ENCODE results near the gene JARID2.
A peak's percentile ranks its signal among the peaks of the same experiment; 100 is the strongest.

JARID2 gene

DNA sequence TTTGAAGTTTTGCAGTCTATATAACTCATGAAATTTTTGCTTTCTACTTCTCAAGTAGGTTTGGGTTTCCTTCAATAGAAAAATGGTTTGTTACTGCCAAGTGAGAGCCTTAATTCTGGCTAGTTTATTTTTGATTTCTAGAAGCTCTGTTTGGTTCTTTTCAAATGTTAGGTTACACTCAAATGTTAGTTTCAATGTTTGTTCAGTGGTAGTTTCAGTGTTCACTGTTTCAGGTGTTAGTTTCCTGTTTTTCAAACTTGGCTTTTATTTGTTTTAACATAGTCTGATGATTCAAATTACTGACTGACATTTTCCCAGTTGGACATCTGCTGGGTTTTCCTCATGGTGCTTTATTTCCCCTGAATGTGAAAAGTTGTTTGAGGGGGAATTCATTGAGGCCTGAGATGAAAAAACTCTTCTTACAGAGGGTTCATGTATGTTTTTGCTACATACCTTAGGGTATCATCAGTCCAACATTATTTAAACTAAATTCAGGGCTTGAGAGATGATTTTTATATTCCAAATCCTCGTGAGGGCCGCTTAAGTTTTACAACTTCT lies 189.0 kb downstream of the JARID2 start:
- peaks cover 23% of the 10 kb centered on the region for H3F3A ChIP-seq (ENCODE audit: insufficient read depth, low read length)
- DNase-seq, result peak; percentile 73
- peaks cover 81% of the 10 kb centered on the region for H3K79me2 ChIP-seq (ENCODE audit: low read length)
- H3K4me1 ChIP-seq (ENCODE audit: low read length), result peaks cover 60% of the 10 kb centered on the region
- no peaks in the 10 kb centered on the region for H3K9me2 ChIP-seq (replicated peaks; ENCODE audit: insufficient read depth, low read length)
- peak overlapping the region; percentile 3; the same call in 1 of the 2 replicates for H3K9ac ChIP-seq (ENCODE audit: low read length)
- no peaks in the 10 kb centered on the region for H4K20me1 ChIP-seq (ENCODE audit: insufficient read depth, low read length)
- no peaks in the 10 kb centered on the region for H3K9me3 ChIP-seq (replicated peaks; ENCODE audit: insufficient read depth, low read length)
- no peaks in the 10 kb centered on the region for H3K27me3 ChIP-seq (replicated peaks; ENCODE audit: insufficient read depth, low read length)
- no peaks in the 10 kb centered on the region for H3K36me3 ChIP-seq (replicated peaks; ENCODE audit: insufficient read depth, low read length)
- H3K4me2 ChIP-seq (ENCODE audit: low read depth, low read length), result peak overlapping the region; percentile 36
- TF ChIP-seq CTCF (IDR thresholded peaks at IDR 0.05; ENCODE audit: low read length) (no peak), EZH2phosphoT487 (IDR thresholded peaks at IDR 0.05; ENCODE audit: low read length) (no peak), EZH2 (optimal IDR thresholded peaks at IDR 0.05; ENCODE audit: low read depth, low read length) (no peak)
- H3K27ac ChIP-seq (ENCODE audit: low read length), result peak overlapping the region; percentile 87
- 0 out of 2 replicates have a peak overlapping the region, but pooled peaks have one; percentile 4 for H3K4me3 ChIP-seq (ENCODE audit: low read length)
- no peak overlapping the region for H2AFZ ChIP-seq (ENCODE audit: low read length)

GRCh38 chr6:15435468-15435867 lies 189.6 kb downstream of the JARID2 start:
- H4K20me1 ChIP-seq (ENCODE audit: insufficient read depth, low read length), result no peaks in the 10 kb centered on the region
- peak overlapping the region; percentile 87; the same call in 1 of the 2 replicates for H3K27ac ChIP-seq (ENCODE audit: low read length)
- TF ChIP-seq CTCF (IDR thresholded peaks at IDR 0.05; ENCODE audit: low read length), result no peak
- TF ChIP-seq EZH2phosphoT487 (IDR thresholded peaks at IDR 0.05; ENCODE audit: low read length), result no peak
- no peak for TF ChIP-seq EZH2 (optimal IDR thresholded peaks at IDR 0.05; ENCODE audit: low read depth, low read length)

DNA sequence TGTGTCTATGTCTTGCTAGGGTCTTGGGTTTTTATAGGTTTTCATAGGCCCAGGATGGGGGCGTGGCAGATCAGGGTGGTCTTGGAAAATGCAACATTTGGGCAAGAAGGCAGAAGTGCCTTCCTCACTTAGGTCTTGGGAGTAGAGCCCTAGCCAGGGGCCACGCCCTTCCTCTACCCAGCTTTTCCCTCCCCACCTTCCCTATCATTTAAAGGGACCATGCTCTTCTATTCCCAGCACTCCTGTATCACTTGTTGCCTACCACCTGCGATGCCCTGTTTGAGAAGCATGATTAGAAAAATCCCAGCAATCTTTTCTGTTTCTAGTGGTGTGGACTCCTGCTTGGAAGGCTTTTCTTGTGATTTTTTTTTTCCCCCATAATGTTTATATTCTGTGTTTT lies 190.6 kb downstream of the JARID2 start:
- TF ChIP-seq CTCF (IDR thresholded peaks at IDR 0.05; ENCODE audit: low read length) (no peak), EZH2phosphoT487 (IDR thresholded peaks at IDR 0.05; ENCODE audit: low read length) (no peak), EZH2 (optimal IDR thresholded peaks at IDR 0.05; ENCODE audit: low read depth, low read length) (no peak)
- Histone ChIP-seq H3F3A (ENCODE audit: insufficient read depth, low read length) (peaks cover 23% of the 10 kb centered on the region), H2AFZ (ENCODE audit: low read length) (no peak overlapping the region), H4K20me1 (ENCODE audit: insufficient read depth, low read length) (no peaks in the 10 kb centered on the region), H3K4me2 (ENCODE audit: low read depth, low read length) (no peak overlapping the region), H3K4me3 (ENCODE audit: low read length) (no peak overlapping the region), H3K27ac (ENCODE audit: low read length) (no peak overlapping the region), H3K4me1 (ENCODE audit: low read length) (peaks cover 73% of the 10 kb centered on the region), H3K79me2 (ENCODE audit: low read length) (peaks cover 80% of the 10 kb centered on the region), H3K9me2 (replicated peaks; ENCODE audit: insufficient read depth, low read length) (no peaks in the 10 kb centered on the region), H3K27me3 (replicated peaks; ENCODE audit: insufficient read depth, low read length) (no peaks in the 10 kb centered on the region), H3K36me3 (replicated peaks; ENCODE audit: insufficient read depth, low read length) (no peaks in the 10 kb centered on the region), H3K9me3 (replicated peaks; ENCODE audit: insufficient read depth, low read length) (no peaks in the 10 kb centered on the region), H3K9ac (ENCODE audit: low read length) (no peak overlapping the region)
- no peak for DNase-seq

More at GRCh38 chr6:15435468-15435867, 189.6 kb downstream of the JARID2 start:
- Histone ChIP-seq H3K4me3 (ENCODE audit: low read length) (no peak overlapping the region), H3K27me3 (replicated peaks; ENCODE audit: insufficient read depth, low read length) (no peaks in the 10 kb centered on the region), H2AFZ (ENCODE audit: low read length) (no peak overlapping the region), H3K79me2 (ENCODE audit: low read length) (peaks cover 80% of the 10 kb centered on the region), H3K4me1 (ENCODE audit: low read length) (peaks cover 65% of the 10 kb centered on the region), H3K9me3 (replicated peaks; ENCODE audit: insufficient read depth, low read length) (no peaks in the 10 kb centered on the region), H3K36me3 (replicated peaks; ENCODE audit: insufficient read depth, low read length) (no peaks in the 10 kb centered on the region), H3K9me2 (replicated peaks; ENCODE audit: insufficient read depth, low read length) (no peaks in the 10 kb centered on the region), H3K4me2 (ENCODE audit: low read depth, low read length) (peak overlapping the region; percentile 36; the same call in 1 of the 2 replicates), H3K9ac (ENCODE audit: low read length) (no peak overlapping the region), H3F3A (ENCODE audit: insufficient read depth, low read length) (peaks cover 23% of the 10 kb centered on the region)
- no peak for DNase-seq
